Aorta (tissue), 5 donors: ENCODE results near the gene WWC1. TPM values are rescaled to one million over a fixed set of nuclear protein-coding genes. Genes with fewer than 3 reads are reported as not detected.
A peak's percentile ranks its signal among the peaks of the same experiment; 100 is the strongest.

ENCODE experiments used
- ATAC-seq: fragments of 200-7000 bp; cut with Tn5 transposase; one replicate; pipeline ENCODE4 v1.9.1; 2022; ENCODE audit warnings: moderate library complexity; ENCODE audit not compliant: low FRiP score
- DNase-seq, 2 donors: peaks; one replicate each; pipeline ENCODE4 v3.0.0-alpha.2; 2020
- H3K27ac ChIP-seq, 2 donors: one replicate each; pipeline ENCODE4 v1.5.1; 2013; ENCODE audit warnings: low read length in 2 of 2, mild to moderate bottlenecking in 2 of 2, moderate library complexity in 2 of 2, control low read depth in 1 of 2, inconsistent platforms in 1 of 2, low read depth in 1 of 2
- H3K27me3 ChIP-seq, 2 donors: one replicate each; pipeline ENCODE4 v1.6.1; 2013; ENCODE audit warnings: control low read depth in 1 of 2, low read length in 1 of 2, mild to moderate bottlenecking in 1 of 2, moderate library complexity in 1 of 2; ENCODE audit not compliant: insufficient read depth in 2 of 2, control insufficient read depth in 1 of 2
- H3K36me3 ChIP-seq, 2 donors: one replicate each; pipeline ENCODE4 v1.6.1; 2013; ENCODE audit warnings: control low read depth in 1 of 2, low read length in 1 of 2, mild to moderate bottlenecking in 1 of 2; ENCODE audit not compliant: insufficient read depth in 2 of 2, control insufficient read depth in 1 of 2
- H3K4me1 ChIP-seq, 2 donors: one replicate each; pipeline ENCODE4 v1.6.1; 2013; ENCODE audit warnings: low read length in 2 of 2, control low read depth in 1 of 2, mild to moderate bottlenecking in 1 of 2, moderate library complexity in 1 of 2; ENCODE audit not compliant: insufficient read depth in 2 of 2, control insufficient read depth in 1 of 2
- H3K4me3 ChIP-seq, 2 donors: one replicate each; pipeline ENCODE4 v1.5.1; 2013; ENCODE audit warnings: low read length in 2 of 2, control low read depth in 1 of 2, mild to moderate bottlenecking in 1 of 2
- H3K9me3 ChIP-seq: one replicate; pipeline ENCODE4 v1.6.1; 2013; ENCODE audit warnings: mild to moderate bottlenecking, low read length; ENCODE audit not compliant: control insufficient read depth
- WGBS, 2 donors: extraction: QIAGEN DNeasy Blood & Tissue Kit; methylation state at CpG; one replicate each; pipeline ENCODE4 v1.1.7; 2013; 5-methylcytosine and 5-hydroxymethylcytosine counted together
- intact Hi-C, 2 donors: fragments of 100-400 bp; cut with DNase I; formaldehyde crosslinking; loops; one replicate each; pipeline versions ENCODE4 v1.14.2 to v1.15.0; 2022
- polyA plus RNA-seq, 2 donors: library from polyadenylated mRNA; stranded (reverse); fragments of 200-250 nt; gene quantifications; one replicate each; pipeline ENCODE4 v1.2.3, GENCODE V29; 2013
- total RNA-seq, 2 donors: library from RNA; stranded (reverse); fragmentation: NEBNext Ultra II Directional; extraction: Animal tissue kit (Norgen Biotek cat#: 25700); gene quantifications; one replicate each; pipeline ENCODE4 v1.2.1, GENCODE V29; 2021
- donor health status: healthy with polysubstance abuse.
- donor health status: Bipolar disorder and iron deficiency.
- donor health status: DM: no; HTN: no; CAD: no.
- donor health status: DM: no; HTN: no; CAD: no.
- donor health status: DM: yes; HTN: yes; CAD: no.

Gene WWC1
- total and polyA plus RNA-seq, 4 donors: 0.36 to 9.1 (median 0.42) TPM

- H3K27me3 ChIP-seq: peaks cover 0 to 3% of the 10 kb centered on the region in 2 donors
- H3K36me3 ChIP-seq: peaks cover 1 to 4% of the 10 kb centered on the region in 2 donors
- peak within 1 kb of the TSS in 1 of 2 donors; percentile 47 for H3K27ac ChIP-seq
- peak; percentile 100 for ATAC-seq
- peak within 1 kb of the TSS; percentile 43 to 55 for H3K4me3 ChIP-seq
- no peaks in the 10 kb centered on the region for H3K9me3 ChIP-seq
- intact Hi-C loops: loop anchor here (5.0 to 10.0 kb wide), 3 partner anchors 88 to 222 kb away; partner anchors contain the start of gene PANK3 (in 2 of the 2)
- 0% methylated on average over 40 of the region's 40 CpGs for WGBS, 2 donors
- DNase-seq: peak; percentile 96 to 98
- no peaks in the 10 kb centered on the region for H3K4me1 ChIP-seq
Observed at GRCh38 chr5:168486136-168486879, 194.9 kb downstream of the WWC1 start, which contains the start of gene RARS1. TSS of gene RARS1 (plus strand) at chr5:168486471. CDS start at chr5:168486499, 28 bp downstream.

DNA sequence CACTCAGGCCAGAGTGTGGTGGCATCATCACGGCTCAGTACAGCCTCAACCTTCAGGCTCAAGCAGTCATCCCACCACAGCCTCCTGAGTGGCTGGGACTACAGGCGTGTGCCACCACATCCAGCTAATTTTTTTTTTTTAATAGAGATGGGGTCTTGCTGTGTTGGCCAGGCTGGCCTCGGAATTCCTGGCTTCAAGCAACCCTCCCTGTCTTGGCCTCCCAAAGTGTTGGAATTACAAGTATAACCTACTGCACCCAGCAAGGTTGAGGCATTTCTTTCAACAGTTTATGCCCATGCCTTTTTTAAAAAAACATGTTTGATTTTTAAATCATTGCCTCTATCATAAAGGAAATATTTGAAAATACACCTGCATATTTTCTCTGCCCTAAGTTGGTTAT lies 197.6 kb downstream of the WWC1 start:
- H3K36me3 ChIP-seq: peaks cover 3 to 6% of the 10 kb centered on the region in 2 donors
- ATAC-seq (no peak), DNase-seq (no peak)
- H3K9me3 ChIP-seq: no peaks in the 10 kb centered on the region
- 88 to 93% methylated on average over 3 of the region's 3 CpGs for WGBS, 2 donors
- no peak overlapping the region for H3K4me3 ChIP-seq
- H3K27me3 ChIP-seq: no peaks in the 10 kb centered on the region
- intact Hi-C loops: loop anchor here (2.0 to 10.0 kb wide), 4 partner anchors 86 to 224 kb away; partner anchors contain the start of gene PANK3 (in 2 of the 2)
- H3K4me1 ChIP-seq: no peaks in the 10 kb centered on the region
- no peak overlapping the region for H3K27ac ChIP-seq

DNA sequence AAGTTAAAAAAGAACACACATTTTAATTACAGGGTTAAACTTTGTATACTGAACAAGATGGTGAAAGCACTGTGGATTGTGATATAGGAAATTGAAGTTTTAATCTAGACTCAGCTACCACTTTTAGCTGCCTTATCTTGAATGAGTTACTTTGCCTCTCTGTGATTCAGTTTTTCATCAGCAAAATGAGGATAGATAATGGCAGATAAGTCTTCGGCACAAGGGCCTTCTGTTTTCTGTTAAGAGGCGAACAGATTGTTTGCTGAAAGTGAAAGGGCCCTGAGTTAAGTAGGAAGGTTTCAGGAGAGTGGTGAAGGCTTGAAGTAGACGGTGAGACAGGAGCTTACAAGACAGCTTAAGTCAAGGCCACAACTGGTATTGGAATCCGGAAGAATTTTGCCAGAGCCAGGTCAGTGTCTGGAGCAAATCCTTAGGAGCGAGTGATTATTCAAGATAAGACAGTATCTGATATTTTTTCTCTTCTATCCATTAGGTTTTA lies 202.7 kb downstream of the WWC1 start:
- H3K4me3 ChIP-seq: no peak overlapping the region
- peaks cover 9 to 13% of the 10 kb centered on the region in 2 donors for H3K36me3 ChIP-seq
- H3K9me3 ChIP-seq: no peaks in the 10 kb centered on the region
- H3K4me1 ChIP-seq: no peaks in the 10 kb centered on the region
- intact Hi-C loops: no loop called here
- no peak overlapping the region for H3K27ac ChIP-seq
- no peak for DNase-seq
- ATAC-seq: no peak
- no peaks in the 10 kb centered on the region for H3K27me3 ChIP-seq
- 86 to 89% methylated on average over 5 of the region's 5 CpGs for WGBS, 2 donors

DNA sequence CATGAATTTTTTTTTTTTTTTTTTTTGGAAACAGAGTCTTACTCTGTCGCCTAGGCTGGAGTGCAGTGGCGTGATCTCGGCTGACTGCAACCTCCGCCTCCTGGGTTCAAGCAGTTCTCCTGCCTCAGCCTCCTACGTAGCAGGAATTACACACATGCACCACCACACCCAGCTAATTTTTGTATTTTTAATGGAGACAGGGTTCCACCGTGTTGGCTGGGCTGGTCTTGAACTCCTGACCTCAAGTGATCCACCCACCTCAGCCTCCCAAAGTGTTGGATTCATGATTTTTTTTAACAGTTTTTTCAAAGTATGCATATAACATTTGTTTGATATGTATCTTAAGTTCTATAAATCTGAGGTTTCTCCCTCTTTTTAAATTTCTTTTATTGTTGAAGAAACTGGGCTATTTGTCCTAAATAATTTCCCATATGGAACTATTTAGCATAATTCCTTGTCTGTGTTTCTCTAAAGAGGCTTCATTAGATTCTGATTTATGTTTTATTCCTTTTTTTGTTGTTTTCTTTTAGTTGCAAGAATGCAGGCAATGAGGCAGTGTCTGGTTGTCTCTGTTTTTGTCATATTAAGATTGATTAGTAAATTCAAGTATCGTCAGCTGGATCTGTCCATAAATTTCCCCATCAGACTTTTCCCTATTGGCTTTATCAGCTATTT lies 211.3 kb downstream of the WWC1 start:
- peaks cover 3 to 8% of the 10 kb centered on the region in 2 donors for H3K36me3 ChIP-seq

DNA sequence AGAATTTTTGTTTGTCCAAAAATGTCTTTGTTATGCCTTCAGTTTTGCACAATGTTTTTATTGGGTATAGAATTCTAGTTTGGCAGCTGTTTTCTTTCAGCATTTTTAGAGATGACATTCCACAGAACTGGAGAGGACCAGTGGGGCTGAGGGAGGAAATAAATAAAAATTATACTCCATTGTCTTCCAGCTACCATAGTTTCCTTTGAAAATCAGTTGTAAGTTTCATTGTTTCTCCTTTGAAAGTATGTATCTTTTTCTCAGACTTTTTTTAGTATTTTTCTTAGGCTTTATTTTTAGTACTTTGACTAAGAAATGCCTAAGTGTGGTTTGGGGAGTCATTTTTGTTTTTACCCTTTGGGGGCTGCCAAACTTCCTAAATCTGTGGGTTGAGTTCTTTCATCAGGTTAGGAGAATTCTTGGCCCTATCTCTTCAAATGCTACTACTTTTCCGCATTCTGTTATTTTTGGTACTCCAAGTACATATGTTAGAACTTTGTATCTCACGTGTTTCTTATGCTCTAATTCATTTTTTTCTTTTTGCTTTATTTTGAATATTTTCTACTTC lies 222.5 kb downstream of the WWC1 start:
- no peaks in the 10 kb centered on the region for H3K27me3 ChIP-seq
- ATAC-seq (no peak), DNase-seq (no peak)
- no peak overlapping the region for H3K27ac ChIP-seq
- no peaks in the 10 kb centered on the region for H3K4me1 ChIP-seq
- intact Hi-C loops: no loop called here
- peaks cover 9 to 11% of the 10 kb centered on the region in 2 donors for H3K36me3 ChIP-seq
- WGBS, 2 donors: 98 to 99% methylated on average over 2 of the region's 2 CpGs
- no peak overlapping the region for H3K4me3 ChIP-seq
- peaks cover 2% of the 10 kb centered on the region for H3K9me3 ChIP-seq

More for the DNA sequence above, 211.3 kb downstream of the WWC1 start:
- H3K27ac ChIP-seq: no peak overlapping the region
- H3K4me3 ChIP-seq: no peak overlapping the region
- no peaks in the 10 kb centered on the region for H3K4me1 ChIP-seq
- ATAC-seq (no peak), DNase-seq (no peak)
- no peaks in the 10 kb centered on the region for H3K9me3 ChIP-seq
- H3K27me3 ChIP-seq: no peaks in the 10 kb centered on the region
- intact Hi-C loops: no loop called here
- 87 to 91% methylated on average over 7 of the region's 7 CpGs for WGBS, 2 donors

Other genes starting within 250 kb of the WWC1 start
- gene RARS1, start 194.8 kb downstream of the WWC1 start, total RNA-seq: 10 to 100 TPM; 63.2 to 66.2 TPM
- gene RARS1, start 194.8 kb downstream of the WWC1 start, polyA plus RNA-seq: 10 to 100 TPM; 42.6 to 44.9 TPM
- gene FBLL1, start 237.7 kb downstream of the WWC1 start, total RNA-seq: under 1 TPM in 1 of 2 donors, not detected in 1; 0.57 TPM
- gene FBLL1, start 237.7 kb downstream of the WWC1 start, polyA plus RNA-seq: under 1 TPM in 1 of 2 donors, not detected in 1; 0.25 TPM